ENCODE data around the gene ARMC9.

DNA sequence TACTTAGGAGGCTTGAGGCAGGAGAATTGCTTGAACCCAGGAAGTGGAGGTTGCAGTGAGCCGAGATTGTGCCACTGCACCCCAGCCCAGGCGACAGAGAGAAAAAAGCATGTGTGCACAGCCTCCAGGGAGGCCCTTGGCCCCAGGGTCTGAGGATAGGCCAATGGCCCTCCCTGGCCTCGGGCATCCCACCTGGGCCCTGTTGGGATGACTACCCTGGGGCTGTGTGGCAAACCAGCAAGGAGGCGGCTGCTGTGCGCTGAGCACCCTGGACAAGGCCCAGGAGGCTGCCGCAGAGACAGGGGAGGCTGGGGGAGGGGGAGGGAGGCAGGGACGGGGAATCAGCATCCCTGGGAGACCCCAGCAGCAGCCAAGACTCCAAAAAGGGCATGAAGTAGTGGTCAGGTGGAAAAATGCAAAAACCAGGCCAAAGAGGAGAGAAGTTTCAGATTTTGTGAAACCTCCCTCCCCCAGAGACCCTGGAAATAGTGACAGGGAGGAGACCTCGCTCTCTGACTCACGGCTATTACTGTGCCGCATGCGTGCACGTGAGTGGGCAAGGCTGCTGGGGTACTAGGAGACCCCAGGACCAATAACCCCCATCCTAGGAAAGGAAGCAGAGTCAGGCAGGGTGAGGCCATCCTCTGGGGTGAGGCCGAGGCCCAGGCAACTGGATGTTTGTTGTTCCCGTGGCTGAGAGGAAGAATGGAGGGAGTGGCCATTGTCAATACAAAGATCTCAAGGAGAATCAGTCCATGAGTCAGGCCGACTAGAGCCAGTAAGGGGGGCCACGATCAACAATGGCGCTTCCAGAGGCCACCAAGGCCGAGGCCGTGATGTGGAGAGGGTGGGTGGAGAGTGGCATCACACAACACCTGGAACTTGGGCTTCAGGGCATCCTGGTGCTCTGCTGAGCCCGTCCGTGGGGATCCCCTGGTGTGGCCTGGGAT lies 181.1 kb downstream of the ARMC9 start:
- TF ChIP-seq, protein P1, sequence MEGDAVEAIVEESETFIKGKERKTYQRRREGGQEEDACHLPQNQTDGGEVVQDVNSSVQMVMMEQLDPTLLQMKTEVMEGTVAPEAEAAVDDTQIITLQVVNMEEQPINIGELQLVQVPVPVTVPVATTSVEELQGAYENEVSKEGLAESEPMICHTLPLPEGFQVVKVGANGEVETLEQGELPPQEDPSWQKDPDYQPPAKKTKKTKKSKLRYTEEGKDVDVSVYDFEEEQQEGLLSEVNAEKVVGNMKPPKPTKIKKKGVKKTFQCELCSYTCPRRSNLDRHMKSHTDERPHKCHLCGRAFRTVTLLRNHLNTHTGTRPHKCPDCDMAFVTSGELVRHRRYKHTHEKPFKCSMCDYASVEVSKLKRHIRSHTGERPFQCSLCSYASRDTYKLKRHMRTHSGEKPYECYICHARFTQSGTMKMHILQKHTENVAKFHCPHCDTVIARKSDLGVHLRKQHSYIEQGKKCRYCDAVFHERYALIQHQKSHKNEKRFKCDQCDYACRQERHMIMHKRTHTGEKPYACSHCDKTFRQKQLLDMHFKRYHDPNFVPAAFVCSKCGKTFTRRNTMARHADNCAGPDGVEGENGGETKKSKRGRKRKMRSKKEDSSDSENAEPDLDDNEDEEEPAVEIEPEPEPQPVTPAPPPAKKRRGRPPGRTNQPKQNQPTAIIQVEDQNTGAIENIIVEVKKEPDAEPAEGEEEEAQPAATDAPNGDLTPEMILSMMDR (IDR thresholded peaks at IDR 0.05; ENCODE audit: poor library complexity), result no peak
- no peak for TF ChIP-seq EZH2phosphoT487 (IDR thresholded peaks at IDR 0.05; ENCODE audit: low read depth, severe bottlenecking, unreplicated experiment)
